Measurements from ENCODE around the gene TASP1. TPM values are rescaled to one million over a fixed set of nuclear protein-coding genes. Genes with fewer than 3 reads are reported as not detected.

The TASP1 gene
- total RNA-seq, 1 experiment from 2014 or later: 27.4 TPM

- Mint-ChIP-seq H3K9me3 (ENCODE audit: unreplicated experiment) (no peaks in the 10 kb centered on the region), H3K27me3 (ENCODE audit: insufficient read depth, unreplicated experiment) (no peaks in the 10 kb centered on the region), H3K4me1 (ENCODE audit: low read depth, unreplicated experiment) (no peaks in the 10 kb centered on the region), H3K27ac (ENCODE audit: unreplicated experiment) (no peak overlapping the region), H3K36me3 (ENCODE audit: insufficient read depth, unreplicated experiment) (no peaks in the 10 kb centered on the region), H3K4me3 (ENCODE audit: unreplicated experiment) (no peak overlapping the region)
- BruUV-seq (replicated peaks): no TSS peak
- POLR2A ChIA-PET: no interaction called here
- H3K9me3 ChIP-seq: no peaks in the 10 kb centered on the region
- no peak overlapping the region for H3K4me3 ChIP-seq (ENCODE audit: low read depth, low read length)
- H3K27me3 ChIP-seq (replicated peaks; ENCODE audit: control insufficient read depth, insufficient read depth, low read length): no peaks in the 10 kb centered on the region
- H3K36me3 ChIP-seq (ENCODE audit: control insufficient read depth, insufficient read depth, low read length): no peaks in the 10 kb centered on the region
- DNase-seq: no peak
- CTCF ChIA-PET: no interaction called here
- intact Hi-C loops (cut with micrococcal nuclease; ENCODE audit: unreplicated experiment): loop anchor here (10.0 kb wide), 1 partner anchor 147 kb away; no protein-coding TSS in a partner anchor
- no peaks in the 10 kb centered on the region for H3K4me1 ChIP-seq
- TF ChIP-seq CTCF (IDR thresholded peaks at IDR 0.05; ENCODE audit: insufficient read depth in 1 of 2, low read depth in 1 of 2, low read length in 1 of 2, severe bottlenecking in 1 of 2, unreplicated experiment in 1 of 2): no peak
These were observed 241.4 kb downstream of the TASP1 start for GRCh38 chr20:13397300-13397724.

- H3K27me3 Mint-ChIP-seq (ENCODE audit: insufficient read depth, unreplicated experiment): no peaks in the 10 kb centered on the region
- BruUV-seq (replicated peaks): no TSS peak
- H3K27ac Mint-ChIP-seq (ENCODE audit: unreplicated experiment): no peak overlapping the region
These were observed 241.9 kb downstream of the TASP1 start for GRCh38 chr20:13396826-13397225.

GRCh38 chr20:13396022-13396421, 242.7 kb downstream of the TASP1 start:
- Histone ChIP-seq H3K27me3 (replicated peaks; ENCODE audit: control insufficient read depth, insufficient read depth, low read length) (no peaks in the 10 kb centered on the region), H3K4me3 (ENCODE audit: low read depth, low read length) (no peak overlapping the region), H3K9me3 (no peaks in the 10 kb centered on the region), H3K4me1 (no peaks in the 10 kb centered on the region), H3K36me3 (ENCODE audit: control insufficient read depth, insufficient read depth, low read length) (no peaks in the 10 kb centered on the region; the same call in 1 of the 2 replicates)
- CTCF ChIA-PET: no interaction called here
- H3K27ac Mint-ChIP-seq (ENCODE audit: unreplicated experiment): no peak overlapping the region
- DNase-seq: no peak
- H3K4me3 Mint-ChIP-seq (ENCODE audit: unreplicated experiment): no peak overlapping the region
- no peak for TF ChIP-seq CTCF (IDR thresholded peaks at IDR 0.05; ENCODE audit: insufficient read depth in 1 of 2, low read depth in 1 of 2, low read length in 1 of 2, severe bottlenecking in 1 of 2, unreplicated experiment in 1 of 2)
- no peaks in the 10 kb centered on the region for H3K9me3 Mint-ChIP-seq (ENCODE audit: unreplicated experiment)
- BruUV-seq (replicated peaks): no TSS peak
- intact Hi-C loops (cut with micrococcal nuclease; ENCODE audit: unreplicated experiment): loop anchor here (10.0 kb wide), 1 partner anchor 149 kb away; no protein-coding TSS in a partner anchor
- no peaks in the 10 kb centered on the region for H3K4me1 Mint-ChIP-seq (ENCODE audit: low read depth, unreplicated experiment)
- no peaks in the 10 kb centered on the region for H3K36me3 Mint-ChIP-seq (ENCODE audit: insufficient read depth, unreplicated experiment)
- H3K27me3 Mint-ChIP-seq (ENCODE audit: insufficient read depth, unreplicated experiment): no peaks in the 10 kb centered on the region
- POLR2A ChIA-PET: no interaction called here

More at GRCh38 chr20:13396826-13397225, 241.9 kb downstream of the TASP1 start:
- Mint-ChIP-seq H3K4me3 (ENCODE audit: unreplicated experiment) (no peak overlapping the region), H3K9me3 (ENCODE audit: unreplicated experiment) (no peaks in the 10 kb centered on the region), H3K36me3 (ENCODE audit: insufficient read depth, unreplicated experiment) (no peaks in the 10 kb centered on the region), H3K4me1 (ENCODE audit: low read depth, unreplicated experiment) (no peaks in the 10 kb centered on the region)
- Histone ChIP-seq H3K27me3 (replicated peaks; ENCODE audit: control insufficient read depth, insufficient read depth, low read length) (no peaks in the 10 kb centered on the region), H3K9me3 (no peaks in the 10 kb centered on the region), H3K4me1 (no peaks in the 10 kb centered on the region), H3K36me3 (ENCODE audit: control insufficient read depth, insufficient read depth, low read length) (no peaks in the 10 kb centered on the region), H3K4me3 (ENCODE audit: low read depth, low read length) (no peak overlapping the region)
- CTCF ChIA-PET: no interaction called here
- DNase-seq: no peak
- intact Hi-C loops (cut with micrococcal nuclease; ENCODE audit: unreplicated experiment): loop anchor here (10.0 kb wide), 1 partner anchor 148 kb away; no protein-coding TSS in a partner anchor
- POLR2A ChIA-PET: no interaction called here
- TF ChIP-seq CTCF (IDR thresholded peaks at IDR 0.05; ENCODE audit: insufficient read depth in 1 of 2, low read depth in 1 of 2, low read length in 1 of 2, severe bottlenecking in 1 of 2, unreplicated experiment in 1 of 2): no peak

All from Caco-2 (cell line).